Uterus (tissue), 4 donors: ENCODE data around the gene EXOSC7. TPM values are rescaled to one million over a fixed set of nuclear protein-coding genes. Genes with fewer than 3 reads are reported as not detected.
A peak's percentile ranks its signal among the peaks of the same experiment; 100 is the strongest.

ENCODE experiments used
- DNase-seq, 2 donors: peaks; one replicate each; pipeline ENCODE4 v3.0.0-alpha.2; 2019 to 2020
- H3K27ac ChIP-seq, 2 donors: fragments of 200-600 bp; sonication (generic); 1 replicate in 1 of 2; 2 replicates in 1 of 2; pipeline ENCODE4 v1.5.1; 2016 to 2018
- H3K27me3 ChIP-seq, 2 donors: fragments of 200-600 bp; sonication (generic); one replicate each; pipeline ENCODE4 v1.5.1; 2018 to 2019; ENCODE audit warnings: control low read depth in 1 of 2
- H3K36me3 ChIP-seq, 2 donors: fragments of 200-600 bp; sonication (generic); one replicate each; pipeline ENCODE4 v1.5.1; 2019; ENCODE audit warnings: control low read depth in 1 of 2
- H3K4me1 ChIP-seq, 2 donors: fragments of 200-600 bp; sonication (generic); one replicate each; pipeline ENCODE4 v1.5.1; 2018 to 2019; ENCODE audit warnings: control low read depth in 1 of 2
- H3K4me3 ChIP-seq, 2 donors: fragments of 200-600 bp; sonication (generic); 1 replicate in 1 of 2; 2 replicates in 1 of 2; pipeline ENCODE4 v1.5.1; 2018 to 2019; ENCODE audit warnings: mild to moderate bottlenecking in 1 of 2
- H3K9me3 ChIP-seq, 2 donors: fragments of 200-600 bp; sonication (generic); one replicate each; pipeline ENCODE4 v1.5.1; 2019; ENCODE audit warnings: control low read depth in 1 of 2
- CTCF ChIP-seq, 4 experiments: fragments of 200-600 bp in 2 of 4; fragments of 450-650 bp in 2 of 4; sonication (generic) in 2 of 4; IDR thresholded peaks; one replicate each; pipeline ENCODE4 v1.5.1; 2016 to 2019; ENCODE audit warnings: antibody characterized with exemption in 4 of 4, mild to moderate bottlenecking in 2 of 4, moderate library complexity in 1 of 4
- POLR2A ChIP-seq, 2 donors: fragments of 450-650 bp; IDR thresholded peaks; one replicate each; pipeline ENCODE4 v1.6.1; 2016; ENCODE audit warnings: antibody characterized with exemption in 2 of 2, mild to moderate bottlenecking in 1 of 2, moderate library complexity in 1 of 2
- intact Hi-C: fragments of 100-400 bp; cut with DNase I; formaldehyde crosslinking; loops from one replicate; pipeline ENCODE4 v1.15.1; 2023; ENCODE audit warnings: low total_unique reads
- total RNA-seq, 4 donors: library from RNA; depleted of rRNA in 3 of 4; stranded (reverse); fragments of >200 nt in 3 of 4; gene quantifications; one replicate each; pipeline versions ENCODE4 v1.1.0 to v1.2.4, GENCODE V29; 2014 to 2023
- donor health status: DM: yes; HTN: yes; CAD: no.

The EXOSC7 gene
- total RNA-seq, 4 donors from 2014 or later = 2.4 to 39.2 (median 30.0) TPM

- H3K36me3 ChIP-seq = no peaks in the 10 kb centered on the region
- intact Hi-C loops = no loop called here
- TF ChIP-seq CTCF (IDR thresholded peaks at IDR 0.05) = no peak
- TF ChIP-seq POLR2A (IDR thresholded peaks at IDR 0.05) = no peak
- no peaks in the 10 kb centered on the region for H3K27me3 ChIP-seq
- DNase-seq = peak in 1 of 2 donors; percentile 26
- H3K9me3 ChIP-seq = no peaks in the 10 kb centered on the region
- peak overlapping the region in 1 of 2 donors; percentile 32 for H3K27ac ChIP-seq
- no peak overlapping the region for H3K4me3 ChIP-seq
- H3K4me1 ChIP-seq = peaks cover 0 to 7% of the 10 kb centered on the region in 2 donors
Observed at GRCh38 chr3:45029661-45030060, 53.6 kb downstream of the EXOSC7 start.

- no peaks in the 10 kb centered on the region for H3K9me3 ChIP-seq
- H3K4me1 ChIP-seq = no peaks in the 10 kb centered on the region
- intact Hi-C loops = no loop called here
- H3K27ac ChIP-seq = no peak overlapping the region
- H3K4me3 ChIP-seq = no peak overlapping the region
- no peaks in the 10 kb centered on the region for H3K36me3 ChIP-seq
- DNase-seq = no peak
- TF ChIP-seq CTCF (IDR thresholded peaks at IDR 0.05) = no peak
- no peak for TF ChIP-seq POLR2A (IDR thresholded peaks at IDR 0.05)
- H3K27me3 ChIP-seq = no peaks in the 10 kb centered on the region
Observed at GRCh38 chr3:45031531-45031930, 55.5 kb downstream of the EXOSC7 start.

GRCh38 chr3:45032113-45032512 is 56.1 kb downstream of the EXOSC7 start:
- no peaks in the 10 kb centered on the region for H3K4me1 ChIP-seq
- intact Hi-C loops = no loop called here
- H3K4me3 ChIP-seq = no peak overlapping the region
- no peaks in the 10 kb centered on the region for H3K9me3 ChIP-seq
- no peak for DNase-seq
- no peaks in the 10 kb centered on the region for H3K27me3 ChIP-seq
- H3K27ac ChIP-seq = no peak overlapping the region
- no peaks in the 10 kb centered on the region for H3K36me3 ChIP-seq
- TF ChIP-seq CTCF (IDR thresholded peaks at IDR 0.05) (no peak), POLR2A (IDR thresholded peaks at IDR 0.05) (no peak)

- H3K4me1 ChIP-seq = no peaks in the 10 kb centered on the region
- no peaks in the 10 kb centered on the region for H3K36me3 ChIP-seq
- no peak for DNase-seq
- intact Hi-C loops = no loop called here
- TF ChIP-seq CTCF (IDR thresholded peaks at IDR 0.05) (no peak), POLR2A (IDR thresholded peaks at IDR 0.05) (no peak)
- no peaks in the 10 kb centered on the region for H3K27me3 ChIP-seq
- H3K4me3 ChIP-seq = no peak overlapping the region
- no peaks in the 10 kb centered on the region for H3K9me3 ChIP-seq
- no peak overlapping the region for H3K27ac ChIP-seq
Observed at GRCh38 chr3:45033791-45034190, 57.7 kb downstream of the EXOSC7 start.

GRCh38 chr3:45034612-45035252 is 58.7 kb downstream of the EXOSC7 start:
- H3K4me3 ChIP-seq = no peak overlapping the region
- H3K27me3 ChIP-seq = no peaks in the 10 kb centered on the region
- H3K27ac ChIP-seq = peak overlapping the region; percentile 27 to 60
- intact Hi-C loops = loop anchor here (5.0 kb wide), 2 partner anchors 463 to 623 kb away; no protein-coding TSS in a partner anchor
- H3K4me1 ChIP-seq = no peaks in the 10 kb centered on the region
- no peaks in the 10 kb centered on the region for H3K9me3 ChIP-seq
- TF ChIP-seq CTCF (IDR thresholded peaks at IDR 0.05) = no peak
- no peak for TF ChIP-seq POLR2A (IDR thresholded peaks at IDR 0.05)
- H3K36me3 ChIP-seq = no peaks in the 10 kb centered on the region
- DNase-seq = peak in 1 of 2 donors; percentile 35
